Stimulated activated CD4-positive, alpha-beta T cell treated with anti-CD3 and anti-CD28 coated beads, Interleukin-4, amount 100 ng/mL, for 1 hour (primary cell): ENCODE measurements around the gene FHAD1.
A peak's percentile ranks its signal among the peaks of the same experiment; 100 is the strongest.

Experiments used
- DNase-seq: peaks from one replicate; pipeline ENCODE4 v3.0.0-alpha.2; 2020

FHAD1 gene

DNA sequence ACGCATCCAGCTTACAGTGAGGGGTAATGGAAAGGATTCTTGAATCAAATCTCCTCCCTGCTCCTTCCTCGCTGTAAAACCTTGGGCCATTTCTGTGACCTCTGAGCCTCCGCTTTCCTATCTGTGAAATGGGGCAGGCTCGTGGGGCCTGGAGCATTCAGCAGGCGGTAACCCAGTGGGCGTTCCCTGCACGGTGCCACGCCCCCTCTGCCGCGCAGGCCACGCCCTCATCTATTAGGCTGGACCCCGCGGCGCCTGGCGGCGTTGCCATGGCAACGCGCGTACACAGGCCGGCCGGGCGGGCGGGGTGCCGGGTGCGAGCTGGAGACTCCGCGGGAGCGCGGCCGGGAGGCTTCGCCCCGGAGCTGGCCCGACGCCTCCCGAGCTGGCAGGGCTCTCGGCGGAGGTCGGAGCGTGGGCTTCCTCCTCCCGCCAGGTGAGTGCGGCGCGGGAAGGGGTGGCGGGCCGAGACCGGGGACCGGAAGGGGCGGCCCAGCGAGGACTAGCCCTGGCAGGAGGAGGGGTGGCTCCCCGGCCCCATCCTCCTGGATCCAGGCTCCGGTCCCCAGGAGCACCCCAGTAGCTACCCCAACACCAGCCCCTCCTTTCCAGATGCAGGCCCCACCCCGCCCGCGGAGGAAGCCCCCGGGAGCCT, at the start of gene FHAD1:
TSS of gene FHAD1 (plus strand) at position 264 of the 655 bp plus-strand sequence. CDS start 4,562 bp downstream, outside the sequence.
- DNase-seq, result peak; percentile 54

- no peak for DNase-seq
Measured at GRCh38 chr1:15197591-15198447, 49.2 kb upstream of the FHAD1 start.

DNA sequence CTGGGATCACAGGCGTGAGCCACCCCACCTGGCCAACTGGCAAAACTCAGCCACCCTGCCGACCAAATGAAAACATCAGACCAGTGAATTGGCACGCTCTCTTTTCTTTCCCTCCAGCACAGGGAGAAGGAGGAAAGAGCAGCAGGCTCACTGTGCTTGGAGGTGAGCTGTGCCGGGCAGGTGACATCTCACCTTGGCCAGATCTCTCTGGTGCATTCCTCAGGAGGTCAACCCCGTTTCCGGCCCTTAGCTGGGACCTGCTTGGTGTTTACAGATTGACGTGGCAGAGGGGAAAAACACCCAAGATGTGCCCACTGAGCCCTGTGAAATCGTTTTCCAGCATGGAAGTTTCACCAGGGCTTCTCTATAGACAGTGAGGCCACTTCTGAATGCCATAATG, 48.3 kb upstream of the FHAD1 start:
- no peak for DNase-seq

DNA sequence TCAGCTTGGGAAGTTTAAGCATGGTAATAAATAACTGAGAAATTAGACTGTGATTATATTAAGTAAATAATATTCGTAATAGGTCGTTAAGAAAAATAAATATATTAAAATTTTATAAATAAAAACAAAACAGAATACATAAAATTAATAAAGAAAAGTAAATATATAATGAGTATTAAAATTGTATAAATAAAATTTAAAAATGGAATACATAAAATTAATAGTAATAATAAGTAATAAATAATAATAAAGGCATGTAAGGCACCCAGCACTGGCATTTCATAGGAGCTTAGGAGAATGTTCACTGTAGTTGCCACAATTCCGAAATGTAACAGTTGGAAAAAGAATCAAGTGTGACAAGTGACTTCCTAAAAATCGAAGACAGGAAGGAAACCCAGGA, 45.8 kb upstream of the FHAD1 start:
- no peak for DNase-seq

DNA sequence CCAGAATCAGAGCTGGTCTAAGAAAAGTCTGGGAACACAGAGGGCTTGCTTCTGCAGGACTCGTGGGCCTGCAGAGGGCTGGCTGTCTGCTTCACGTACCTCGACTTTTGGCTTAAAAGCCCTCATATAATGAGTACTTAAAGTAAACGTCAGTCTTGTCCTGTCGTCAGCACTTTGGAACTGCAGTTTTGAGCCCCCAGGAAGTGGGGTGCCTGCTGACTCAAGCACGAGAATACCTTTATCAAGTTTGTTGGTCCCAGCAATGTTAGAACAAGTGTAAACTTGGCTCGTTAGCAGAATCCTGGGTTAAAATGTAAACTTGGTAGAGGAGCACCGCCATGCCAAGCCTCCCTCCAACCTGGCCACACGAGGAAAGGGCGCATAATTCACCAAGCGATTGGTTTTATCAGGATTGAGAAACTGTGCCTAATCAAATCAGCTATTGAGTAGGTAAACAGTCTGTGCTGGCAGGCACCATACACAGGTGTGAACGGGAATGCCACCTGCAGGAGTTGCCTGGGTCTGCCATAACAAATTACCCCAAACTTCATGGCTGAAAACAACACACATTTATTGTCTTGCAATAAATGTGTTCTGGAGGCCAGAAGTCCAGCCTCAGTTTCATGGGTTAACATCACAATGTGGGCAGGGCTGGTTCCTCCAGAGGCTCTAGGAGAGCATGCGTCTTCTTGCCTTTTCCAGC, 45.0 kb upstream of the FHAD1 start:
- DNase-seq, result no peak

DNA sequence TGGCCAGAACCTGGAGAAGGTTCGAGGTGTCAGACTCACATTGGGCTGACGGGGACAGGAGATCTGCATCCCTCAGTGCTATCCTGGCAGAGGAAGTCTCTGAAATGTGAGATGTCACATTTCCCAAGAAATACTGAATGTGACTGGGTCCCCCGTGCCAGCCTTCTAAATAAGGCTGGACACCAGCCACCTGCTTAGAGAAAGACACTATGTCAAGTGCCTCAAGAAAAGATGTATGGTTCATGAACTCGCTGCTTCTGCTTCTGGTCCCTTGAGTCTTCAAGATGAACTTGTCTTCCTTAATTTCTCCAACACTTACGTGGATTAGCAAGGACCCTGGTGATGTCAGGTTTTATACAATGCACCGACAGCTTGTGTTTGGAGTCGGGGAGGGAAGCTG, 42.1 kb upstream of the FHAD1 start:
- DNase-seq, result no peak

GRCh38 chr1:15205586-15206346, 41.3 kb upstream of the FHAD1 start:
- DNase-seq, result no peak

DNA sequence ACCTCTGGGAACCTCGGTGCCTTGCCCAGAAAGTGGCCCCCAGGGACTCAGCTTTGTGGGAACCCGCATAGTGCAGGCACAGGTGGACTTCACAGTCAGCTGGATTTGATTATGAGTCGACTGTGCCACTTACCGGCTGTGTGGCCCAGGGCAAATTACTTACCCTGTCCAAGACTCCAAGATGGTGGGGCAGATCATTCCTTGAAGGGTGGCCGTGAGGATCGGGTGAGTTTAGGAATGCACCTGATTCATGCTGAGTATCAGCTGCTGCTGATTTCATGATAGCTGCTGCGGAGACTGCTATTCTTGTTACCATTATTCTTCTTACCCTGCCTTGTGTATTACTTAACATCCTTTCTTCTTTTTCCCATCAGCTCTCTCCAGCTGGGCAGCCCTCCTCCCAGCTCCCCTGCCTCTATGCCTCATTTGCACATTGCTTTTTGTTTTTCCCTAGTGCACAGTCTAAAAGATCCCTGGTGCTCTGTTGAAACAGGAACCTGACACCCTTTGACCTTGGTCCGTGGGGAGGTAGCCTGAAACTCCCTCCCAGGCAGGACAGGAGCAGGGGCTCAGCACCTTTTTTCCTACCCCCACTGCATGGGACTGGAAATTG, 40.5 kb upstream of the FHAD1 start:
- no peak for DNase-seq

DNA sequence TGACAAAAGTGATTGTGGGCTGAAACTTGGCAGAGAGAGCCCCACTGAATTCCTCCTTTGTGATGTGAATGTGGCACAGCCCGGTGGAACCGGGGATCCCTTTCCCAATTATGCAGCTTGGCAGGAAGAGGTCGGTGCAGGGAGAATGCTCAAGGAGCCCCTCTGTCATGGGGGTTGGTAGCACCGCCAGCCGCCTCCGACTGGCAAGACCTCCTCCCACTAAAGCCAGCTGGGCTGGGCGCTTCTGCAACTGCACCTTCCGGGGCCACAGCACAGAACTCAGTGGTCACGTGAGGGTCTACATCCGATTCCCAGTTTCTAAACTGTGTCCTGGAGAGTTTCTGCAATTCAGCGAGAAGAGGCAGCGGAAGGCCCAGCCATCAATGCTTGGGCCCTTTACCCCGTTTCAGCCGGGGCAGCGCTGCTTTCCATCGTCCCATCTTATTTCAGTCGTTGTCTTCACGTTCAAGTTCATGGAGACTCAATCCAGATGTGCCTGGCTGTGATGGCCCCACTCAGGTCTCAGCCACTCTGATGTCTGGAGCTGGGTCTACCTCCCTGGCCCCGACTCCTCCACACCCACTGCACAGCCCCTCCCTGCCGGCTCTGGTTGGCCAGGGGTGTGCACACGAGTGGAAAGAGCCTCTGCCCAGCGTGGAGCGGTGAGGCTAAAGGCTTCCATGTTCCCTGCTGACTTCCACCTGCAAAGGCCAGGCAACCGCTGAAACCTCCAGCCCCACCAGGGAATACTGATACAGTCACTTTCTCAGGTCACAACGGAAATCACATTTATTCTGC, 39.8 kb upstream of the FHAD1 start:
- no peak for DNase-seq

DNA sequence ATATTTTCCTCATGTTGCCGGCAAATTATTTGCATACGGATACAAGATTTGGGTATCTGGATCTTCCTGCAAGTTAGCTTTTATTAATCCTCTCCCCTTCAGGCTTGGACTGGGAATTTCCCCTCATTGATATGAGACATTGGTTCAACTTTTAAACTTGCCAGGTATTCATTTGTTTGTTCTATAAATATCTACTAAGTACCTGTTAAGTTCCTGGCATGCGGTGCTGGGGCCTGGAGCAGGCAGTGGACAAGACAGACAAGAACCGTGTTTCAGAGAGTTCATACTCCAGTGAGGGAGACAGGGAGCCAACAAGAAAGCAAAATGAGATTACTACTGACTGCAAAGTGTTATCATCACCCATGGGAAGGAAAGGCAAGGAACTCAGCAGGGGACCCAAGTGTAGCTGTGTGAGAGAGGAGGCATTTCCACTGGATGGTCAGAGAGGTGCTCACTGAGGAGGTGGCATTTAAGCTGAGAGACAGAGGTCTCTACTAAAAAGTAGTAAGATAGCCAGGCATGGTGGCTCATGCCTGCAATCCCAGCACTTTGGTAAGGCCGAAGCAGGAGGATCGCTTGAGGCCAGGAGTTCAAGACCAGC, 39.1 kb upstream of the FHAD1 start:
- no peak for DNase-seq

DNA sequence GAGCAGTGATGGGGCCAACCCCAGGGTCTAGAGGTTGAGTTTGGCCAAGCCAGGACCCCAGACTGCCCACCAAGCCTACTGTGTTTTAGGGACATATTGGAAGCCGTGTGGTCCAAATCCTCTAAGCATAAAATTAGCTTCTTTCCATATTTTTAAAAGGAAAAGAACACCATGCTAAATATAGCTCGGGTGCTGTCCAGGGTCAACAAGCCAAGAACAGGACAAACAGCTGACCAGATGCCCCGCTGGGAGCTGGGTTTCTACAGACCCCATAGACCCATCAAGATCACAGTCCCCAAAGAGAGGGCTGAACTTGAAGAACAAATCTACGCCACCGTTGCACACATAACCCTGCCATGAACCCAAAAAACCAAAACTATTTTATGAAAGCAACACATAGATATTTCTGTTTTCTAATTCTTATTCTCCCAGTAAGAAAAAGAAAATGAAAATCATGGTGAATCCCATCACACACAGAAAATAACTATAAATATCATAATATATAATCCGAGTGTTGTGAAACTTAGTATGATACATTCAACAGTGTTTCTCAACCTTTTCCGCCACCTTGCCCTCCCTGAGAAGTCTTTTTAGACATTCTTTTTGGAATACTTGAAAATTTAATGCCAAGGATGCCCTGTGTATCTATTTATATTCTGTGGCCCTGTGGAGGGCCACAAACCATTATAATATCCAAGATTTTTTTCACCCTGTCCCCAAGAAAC, 36.2 kb upstream of the FHAD1 start:
- no peak for DNase-seq

DNA sequence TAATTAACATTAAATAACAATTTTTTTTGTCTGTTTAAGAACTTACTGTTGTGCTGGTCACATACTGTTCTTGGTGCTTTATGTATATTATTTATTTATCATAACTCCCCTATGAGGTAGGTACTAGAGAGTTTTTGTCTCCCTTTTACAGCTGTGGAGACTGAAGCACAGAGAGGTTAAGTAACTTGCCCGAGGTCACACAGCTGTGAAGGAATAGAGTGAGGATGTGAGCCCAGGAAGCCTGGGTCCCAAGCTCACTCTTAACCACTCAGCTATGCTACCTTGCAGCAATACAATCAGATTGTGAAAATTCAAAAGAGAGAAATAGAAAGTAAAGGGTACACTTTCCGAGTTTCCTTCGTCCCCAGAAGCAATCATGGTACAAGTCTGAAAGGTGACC, 35.6 kb upstream of the FHAD1 start:
- DNase-seq, result no peak

- DNase-seq, result no peak
Measured at GRCh38 chr1:15212216-15212953, 34.6 kb upstream of the FHAD1 start.

DNA sequence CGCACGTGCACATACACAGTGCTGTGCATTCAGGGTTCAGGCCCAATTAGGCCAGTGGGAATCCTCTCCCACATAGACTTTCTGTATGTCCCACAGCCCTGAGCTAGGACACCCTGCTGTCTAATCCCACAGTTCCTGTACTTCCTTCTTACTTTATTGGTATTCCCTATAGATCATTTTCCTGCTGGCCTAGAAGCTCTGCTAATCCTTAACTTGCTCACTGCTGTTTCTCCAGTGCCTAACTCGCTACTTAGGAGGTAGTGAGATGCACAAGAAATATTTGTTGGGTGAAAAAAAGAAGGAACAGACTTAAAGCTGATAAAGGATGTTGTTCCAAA, 34.1 kb upstream of the FHAD1 start:
- DNase-seq, result no peak

- DNase-seq, result no peak
Measured at GRCh38 chr1:15213341-15213821, 33.6 kb upstream of the FHAD1 start.

- no peak for DNase-seq
Measured at GRCh38 chr1:15214527-15214926, 32.5 kb upstream of the FHAD1 start.

DNA sequence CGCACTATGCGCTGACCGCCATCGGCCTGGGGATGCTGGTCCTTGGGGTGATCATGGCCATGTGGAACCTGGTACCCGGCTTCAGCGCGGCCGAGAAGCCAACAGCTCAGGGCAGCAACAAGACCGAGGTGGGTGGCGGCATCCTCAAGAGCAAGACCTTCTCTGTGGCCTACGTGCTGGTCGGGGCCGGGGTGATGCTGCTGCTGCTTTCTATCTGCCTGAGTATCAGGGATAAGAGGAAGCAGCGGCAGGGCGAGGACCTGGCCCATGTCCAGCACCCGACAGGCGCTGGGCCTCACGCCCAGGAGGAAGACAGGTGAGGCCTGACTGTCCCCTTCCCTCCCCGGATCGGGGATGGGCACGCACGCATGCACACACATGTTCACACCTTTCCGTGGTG, 31.9 kb upstream of the FHAD1 start:
- no peak for DNase-seq

GRCh38 chr1:15217654-15218053, 29.4 kb upstream of the FHAD1 start:
- DNase-seq, result no peak
